Stomach (tissue), 4 donors: ENCODE results near the gene SAT1.

Experiments
- POLR2A ChIP-seq, 4 donors: fragments of 450-650 bp; IDR thresholded peaks; one replicate each; pipeline ENCODE4 v1.6.1; 2016; ENCODE audit warnings: antibody characterized with exemption in 4 of 4, control low read depth in 2 of 4, mild to moderate bottlenecking in 1 of 4, moderate library complexity in 1 of 4
- POLR2AphosphoS5 ChIP-seq, 3 donors: sonication (generic); formaldehyde crosslinking; IDR thresholded peaks; one replicate each; pipeline ENCODE4 v1.6.1; 2016; ENCODE audit warnings: antibody characterized with exemption in 3 of 3
- TF ChIP-seq, protein P1 (sequence below), 7 experiments: fragments of 450-650 bp in 4 of 7; fragments of 200-600 bp in 3 of 7; sonication (generic) in 3 of 7; IDR thresholded peaks; one replicate each; pipeline ENCODE4 v1.5.1; 2016 to 2019; ENCODE audit warnings: antibody characterized with exemption in 7 of 7, control low read depth in 2 of 7, mild to moderate bottlenecking in 1 of 7

DNA sequence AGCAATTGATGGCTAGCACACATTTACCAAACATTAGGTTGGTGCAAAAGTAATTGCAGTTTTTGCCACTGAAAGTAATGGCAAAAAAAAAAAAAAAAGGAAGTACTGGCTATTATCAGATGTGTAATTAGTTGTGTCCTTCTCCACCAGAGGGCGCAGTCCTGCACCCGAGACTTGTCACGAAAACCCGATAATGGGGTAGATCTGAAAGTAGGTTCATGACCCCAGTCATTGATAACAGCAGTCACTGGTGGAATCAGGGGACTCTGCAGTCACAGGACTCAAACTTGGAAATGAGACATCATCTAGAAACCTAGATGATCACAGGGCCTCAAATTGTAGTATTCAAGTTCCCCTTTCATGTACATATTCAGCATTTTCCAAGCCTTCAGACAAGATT is 26.8 kb upstream of the SAT1 start:
- TF ChIP-seq POLR2A (IDR thresholded peaks at IDR 0.05) (no peak), POLR2AphosphoS5 (IDR thresholded peaks at IDR 0.05) (no peak)
- TF ChIP-seq, protein P1, sequence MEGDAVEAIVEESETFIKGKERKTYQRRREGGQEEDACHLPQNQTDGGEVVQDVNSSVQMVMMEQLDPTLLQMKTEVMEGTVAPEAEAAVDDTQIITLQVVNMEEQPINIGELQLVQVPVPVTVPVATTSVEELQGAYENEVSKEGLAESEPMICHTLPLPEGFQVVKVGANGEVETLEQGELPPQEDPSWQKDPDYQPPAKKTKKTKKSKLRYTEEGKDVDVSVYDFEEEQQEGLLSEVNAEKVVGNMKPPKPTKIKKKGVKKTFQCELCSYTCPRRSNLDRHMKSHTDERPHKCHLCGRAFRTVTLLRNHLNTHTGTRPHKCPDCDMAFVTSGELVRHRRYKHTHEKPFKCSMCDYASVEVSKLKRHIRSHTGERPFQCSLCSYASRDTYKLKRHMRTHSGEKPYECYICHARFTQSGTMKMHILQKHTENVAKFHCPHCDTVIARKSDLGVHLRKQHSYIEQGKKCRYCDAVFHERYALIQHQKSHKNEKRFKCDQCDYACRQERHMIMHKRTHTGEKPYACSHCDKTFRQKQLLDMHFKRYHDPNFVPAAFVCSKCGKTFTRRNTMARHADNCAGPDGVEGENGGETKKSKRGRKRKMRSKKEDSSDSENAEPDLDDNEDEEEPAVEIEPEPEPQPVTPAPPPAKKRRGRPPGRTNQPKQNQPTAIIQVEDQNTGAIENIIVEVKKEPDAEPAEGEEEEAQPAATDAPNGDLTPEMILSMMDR (IDR thresholded peaks at IDR 0.05): peak in 4 of 7 experiments; percentile 19 to 52 (median 42)
